ENCODE measurements around the gene GGNBP2. TPM values are rescaled to one million over a fixed set of nuclear protein-coding genes. Genes with fewer than 3 reads are reported as not detected.

Gene GGNBP2, protein sequence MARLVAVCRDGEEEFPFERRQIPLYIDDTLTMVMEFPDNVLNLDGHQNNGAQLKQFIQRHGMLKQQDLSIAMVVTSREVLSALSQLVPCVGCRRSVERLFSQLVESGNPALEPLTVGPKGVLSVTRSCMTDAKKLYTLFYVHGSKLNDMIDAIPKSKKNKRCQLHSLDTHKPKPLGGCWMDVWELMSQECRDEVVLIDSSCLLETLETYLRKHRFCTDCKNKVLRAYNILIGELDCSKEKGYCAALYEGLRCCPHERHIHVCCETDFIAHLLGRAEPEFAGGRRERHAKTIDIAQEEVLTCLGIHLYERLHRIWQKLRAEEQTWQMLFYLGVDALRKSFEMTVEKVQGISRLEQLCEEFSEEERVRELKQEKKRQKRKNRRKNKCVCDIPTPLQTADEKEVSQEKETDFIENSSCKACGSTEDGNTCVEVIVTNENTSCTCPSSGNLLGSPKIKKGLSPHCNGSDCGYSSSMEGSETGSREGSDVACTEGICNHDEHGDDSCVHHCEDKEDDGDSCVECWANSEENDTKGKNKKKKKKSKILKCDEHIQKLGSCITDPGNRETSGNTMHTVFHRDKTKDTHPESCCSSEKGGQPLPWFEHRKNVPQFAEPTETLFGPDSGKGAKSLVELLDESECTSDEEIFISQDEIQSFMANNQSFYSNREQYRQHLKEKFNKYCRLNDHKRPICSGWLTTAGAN
- total RNA-seq = 10 to 100 TPM; 84.2 to 95.7 TPM

DNA sequence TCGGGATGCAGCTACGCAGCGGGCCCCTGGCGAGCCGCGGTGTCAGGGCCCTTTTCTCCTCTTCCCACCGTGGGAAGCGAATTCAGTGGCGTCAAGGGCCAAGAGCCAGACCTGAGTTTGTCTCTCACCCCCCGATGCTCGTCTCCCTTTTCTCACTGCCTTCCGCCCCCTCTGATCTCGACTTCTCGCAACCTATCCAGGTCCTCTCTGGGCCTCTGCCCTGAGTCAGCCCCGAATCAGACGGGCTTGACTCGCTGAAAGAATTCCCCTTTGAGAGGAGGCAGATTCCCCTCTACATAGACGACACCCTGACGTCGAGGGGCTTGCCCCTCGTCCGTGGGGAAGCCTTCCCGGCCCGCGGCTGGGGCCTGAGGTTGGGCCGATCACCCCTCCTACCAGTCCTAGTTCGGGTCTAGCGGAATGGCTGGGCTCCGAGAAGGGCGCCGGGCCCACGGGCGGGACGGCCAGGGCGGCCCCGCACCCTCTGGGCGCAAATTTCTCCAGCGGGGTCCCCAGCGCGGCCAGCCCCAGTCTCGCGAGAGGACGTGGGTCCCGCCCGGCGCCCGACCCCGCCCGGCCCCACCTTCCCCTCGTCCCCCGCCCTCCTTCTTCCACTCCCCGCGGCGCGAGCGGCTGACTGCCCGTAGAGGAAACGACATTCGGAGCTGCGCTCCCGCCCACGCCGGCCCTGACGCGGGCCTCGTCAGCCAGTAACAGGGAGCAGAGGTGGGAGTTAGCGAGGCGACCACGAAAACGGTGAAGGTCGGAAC, at the start of gene GGNBP2:
TSS of gene GGNBP2 (plus strand) at position 613 of the 770 bp plus-strand sequence. CDS start 806 bp downstream, outside the sequence.
- Mint-ChIP-seq H3K27ac (peak within 1 kb of the TSS; percentile 99), H3K9me3 (no peaks in the 10 kb centered on the region), H3K36me3 (ENCODE audit: low read depth) (peaks cover 65% of the 10 kb centered on the region), H3K27me3 (no peaks in the 10 kb centered on the region), H3K4me1 (peaks cover 11% of the 10 kb centered on the region), H3K4me3 (peak within 1 kb of the TSS; percentile 96)
- ATAC-seq (replicated peaks) = peak; percentile 72

DNA sequence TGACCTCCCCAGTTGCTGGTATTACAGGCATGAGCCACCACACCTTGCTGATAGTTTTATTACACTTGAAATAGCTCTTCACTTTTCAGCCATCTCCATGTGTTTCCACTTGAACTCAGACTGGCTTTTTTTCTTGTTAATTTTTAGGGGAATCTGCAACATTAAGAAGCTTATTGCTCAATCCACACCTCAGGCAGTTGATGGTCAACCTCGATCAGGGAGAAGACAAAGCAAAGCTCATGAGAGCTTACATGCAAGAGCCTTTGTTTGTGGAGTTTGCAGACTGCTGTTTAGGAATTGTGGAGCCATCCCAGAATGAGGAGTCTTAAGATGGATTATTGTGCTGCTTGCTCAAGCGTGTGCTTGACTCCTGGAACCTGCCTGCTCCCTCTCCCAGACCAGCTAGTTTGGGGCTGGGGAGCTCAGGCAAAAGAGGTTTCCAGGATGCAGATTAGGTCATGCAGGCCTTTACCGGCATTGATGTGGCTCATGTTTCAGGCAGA, 49.6 kb upstream of the GGNBP2 start:
- H3K4me3 Mint-ChIP-seq = no peak overlapping the region
- no peaks in the 10 kb centered on the region for H3K9me3 Mint-ChIP-seq
- no peak for ATAC-seq (replicated peaks)
- peaks cover 94% of the 10 kb centered on the region for H3K36me3 Mint-ChIP-seq (ENCODE audit: low read depth)
- H3K27ac Mint-ChIP-seq = peak overlapping the region; percentile 25
- H3K4me1 Mint-ChIP-seq = peaks cover 6% of the 10 kb centered on the region
- no peaks in the 10 kb centered on the region for H3K27me3 Mint-ChIP-seq

DNA sequence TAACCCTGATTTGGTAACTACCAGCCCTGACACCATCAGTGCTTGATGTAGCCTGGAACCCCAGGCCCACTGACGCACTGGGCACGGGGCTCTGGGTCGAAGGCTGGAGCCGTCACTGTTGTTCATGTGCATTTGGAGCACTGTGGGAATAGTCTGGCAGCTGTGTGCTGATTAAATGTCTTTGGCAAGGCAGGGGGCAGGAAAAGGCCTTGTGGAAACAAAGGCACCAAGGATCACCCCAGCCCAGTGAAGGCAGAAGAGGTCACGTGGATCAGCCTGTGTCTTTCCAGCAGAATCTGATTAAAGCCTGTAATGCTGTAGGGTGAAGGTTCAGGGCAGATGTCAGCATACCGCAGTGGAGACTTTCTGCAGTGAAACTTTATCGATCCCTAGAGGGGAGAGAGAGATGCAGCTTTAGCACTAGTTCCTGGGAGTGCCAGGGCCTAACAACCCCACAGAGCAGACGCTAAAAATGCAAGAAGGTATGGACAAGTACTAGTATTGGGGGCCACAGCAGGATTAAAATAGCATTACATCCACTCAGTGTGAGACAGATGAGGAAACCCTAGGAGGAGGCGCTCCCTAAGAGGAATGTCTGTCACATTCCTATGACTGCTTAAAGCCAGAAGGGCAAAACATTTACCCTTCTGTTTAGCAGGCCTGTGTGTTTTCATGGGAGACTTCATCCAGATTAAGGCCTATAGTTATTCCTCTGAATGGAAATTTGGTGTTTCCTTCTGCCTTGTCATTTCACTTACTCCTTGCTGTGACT, 48.5 kb upstream of the GGNBP2 start:
- Mint-ChIP-seq H3K27ac (no peak overlapping the region), H3K36me3 (ENCODE audit: low read depth) (peaks cover 95% of the 10 kb centered on the region), H3K27me3 (no peaks in the 10 kb centered on the region), H3K4me1 (peaks cover 3% of the 10 kb centered on the region), H3K9me3 (no peaks in the 10 kb centered on the region), H3K4me3 (no peak overlapping the region)
- ATAC-seq (replicated peaks) = no peak

DNA sequence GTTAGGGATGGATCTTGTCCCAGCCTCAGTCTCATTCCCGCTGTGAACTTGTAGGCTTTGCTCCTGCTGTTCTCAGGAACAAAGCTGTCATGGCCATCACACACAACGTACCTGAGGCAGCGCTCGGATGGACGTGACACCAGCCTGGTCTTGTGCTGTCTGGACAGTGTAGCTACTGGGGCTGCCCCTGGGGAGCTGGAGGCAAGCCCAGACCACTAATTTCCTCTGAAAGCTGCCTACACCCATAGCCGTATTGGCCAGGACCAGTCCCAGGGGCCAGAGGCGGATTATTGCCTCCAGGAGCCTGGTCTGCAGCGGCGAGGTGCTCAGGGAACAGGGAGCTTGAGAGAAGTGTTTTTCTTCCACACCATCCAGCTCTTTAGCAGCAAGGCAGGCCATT, 46.6 kb upstream of the GGNBP2 start:
- Mint-ChIP-seq H3K4me3 (no peak overlapping the region), H3K36me3 (ENCODE audit: low read depth) (peaks cover 91% of the 10 kb centered on the region), H3K27ac (no peak overlapping the region), H3K4me1 (no peaks in the 10 kb centered on the region), H3K27me3 (no peaks in the 10 kb centered on the region), H3K9me3 (no peaks in the 10 kb centered on the region)
- no peak for ATAC-seq (replicated peaks)

DNA sequence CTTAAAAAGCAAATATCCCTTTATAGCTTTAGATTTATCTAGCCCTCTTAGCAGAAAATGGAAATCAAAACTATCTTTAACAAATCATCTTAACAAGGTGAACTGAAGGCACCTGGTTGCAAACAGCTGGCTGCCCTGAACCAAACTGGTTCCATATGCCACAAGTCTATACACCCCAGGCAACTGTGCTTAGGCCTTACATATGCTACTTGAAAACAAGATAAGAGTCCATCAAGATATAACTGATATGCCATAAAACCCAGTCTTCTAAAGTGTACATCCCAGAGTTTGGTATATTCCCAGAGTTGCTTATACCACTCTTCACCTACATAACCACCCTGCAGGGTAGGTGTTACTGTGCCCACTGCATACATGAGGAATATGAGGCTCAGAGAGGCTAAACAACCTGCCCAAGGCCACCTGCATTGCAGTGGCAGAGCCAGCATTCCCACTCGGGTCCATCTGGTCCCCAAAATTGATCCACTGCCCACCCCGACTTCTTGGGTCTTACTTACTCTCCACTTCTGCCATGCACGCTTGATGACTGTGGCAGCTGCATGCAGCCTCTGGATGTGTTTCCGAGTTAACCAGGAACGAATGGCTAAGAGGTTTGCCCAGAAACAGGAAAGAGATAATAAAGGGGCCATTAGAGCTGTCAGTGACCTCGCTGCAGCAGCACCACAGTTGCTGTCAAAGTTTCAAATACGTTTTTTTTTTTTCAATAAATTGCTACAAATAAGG, 46.0 kb upstream of the GGNBP2 start:
- Mint-ChIP-seq H3K4me1 (no peaks in the 10 kb centered on the region), H3K4me3 (no peak overlapping the region), H3K27ac (no peak overlapping the region), H3K27me3 (no peaks in the 10 kb centered on the region), H3K9me3 (no peaks in the 10 kb centered on the region), H3K36me3 (ENCODE audit: low read depth) (peaks cover 91% of the 10 kb centered on the region)
- no peak for ATAC-seq (replicated peaks)

DNA sequence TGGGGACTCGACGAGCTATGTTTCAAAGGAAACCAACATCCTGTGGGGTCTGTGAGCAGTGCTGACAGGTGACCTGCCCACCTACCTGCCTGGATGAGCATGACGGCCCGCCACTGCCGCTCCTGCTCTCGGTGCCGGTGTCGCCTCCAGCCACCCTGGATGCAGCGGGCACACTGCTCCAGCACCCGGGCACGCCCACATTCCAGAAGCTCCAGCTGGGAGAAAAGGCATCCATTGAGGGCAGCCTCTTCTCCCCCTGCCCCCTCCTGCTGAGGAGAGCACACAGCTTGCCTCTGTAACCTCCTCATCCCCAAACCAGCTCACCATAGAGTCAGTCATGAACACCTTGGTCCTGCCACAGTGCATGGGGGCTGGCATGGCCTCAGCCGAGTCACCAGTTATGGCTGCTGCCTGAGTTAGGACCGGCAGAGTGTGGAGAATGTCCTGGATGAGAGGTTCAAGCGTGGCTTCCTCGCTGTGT, 43.9 kb upstream of the GGNBP2 start:
- no peak for ATAC-seq (replicated peaks)
- Mint-ChIP-seq H3K36me3 (ENCODE audit: low read depth) (peaks cover 90% of the 10 kb centered on the region), H3K4me3 (no peak overlapping the region), H3K9me3 (no peaks in the 10 kb centered on the region), H3K4me1 (no peaks in the 10 kb centered on the region), H3K27me3 (no peaks in the 10 kb centered on the region), H3K27ac (no peak overlapping the region)

DNA sequence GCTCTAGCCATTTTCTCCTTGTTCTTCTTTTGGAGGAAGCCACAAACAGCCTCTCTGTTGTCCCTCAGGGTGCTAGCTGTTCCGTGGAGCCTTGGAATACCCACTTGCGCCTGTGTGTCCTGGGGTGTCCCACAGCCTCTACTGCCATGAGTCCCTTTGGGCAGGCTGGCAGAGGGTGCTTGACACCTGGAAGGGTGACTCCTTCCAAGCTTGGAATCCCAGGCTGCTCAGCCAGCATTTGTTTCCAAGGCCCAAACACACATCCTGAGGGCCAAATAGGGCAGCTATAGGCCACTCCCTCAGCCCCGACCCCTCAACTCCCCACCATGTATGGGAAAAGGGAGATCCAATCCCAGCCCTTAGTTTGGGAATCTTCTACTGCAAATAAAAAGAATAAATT, 43.4 kb upstream of the GGNBP2 start:
- peaks cover 90% of the 10 kb centered on the region for H3K36me3 Mint-ChIP-seq (ENCODE audit: low read depth)
- H3K9me3 Mint-ChIP-seq = no peaks in the 10 kb centered on the region
- no peak overlapping the region for H3K27ac Mint-ChIP-seq
- H3K4me3 Mint-ChIP-seq = no peak overlapping the region
- H3K27me3 Mint-ChIP-seq = no peaks in the 10 kb centered on the region
- no peaks in the 10 kb centered on the region for H3K4me1 Mint-ChIP-seq
- ATAC-seq (replicated peaks) = no peak

DNA sequence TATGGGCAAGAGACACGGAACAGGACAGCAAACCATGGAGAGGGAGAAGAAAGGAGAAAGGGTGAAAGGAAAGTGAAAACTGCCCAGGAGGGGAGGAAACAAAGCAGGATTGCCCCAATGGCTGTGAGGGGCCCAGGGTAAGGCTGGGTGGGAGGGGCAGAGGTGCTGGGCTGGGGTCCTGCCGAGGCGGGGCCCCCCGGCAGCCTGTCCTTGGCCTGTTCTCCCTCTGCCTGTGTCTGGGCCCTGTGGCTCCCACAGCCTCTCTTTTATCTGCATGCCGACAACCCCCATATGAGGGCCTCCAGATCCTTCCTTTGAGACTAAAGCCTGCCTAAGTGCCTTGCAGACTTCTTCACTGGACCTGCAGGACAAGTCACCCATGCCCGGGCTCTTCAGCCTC, 42.8 kb upstream of the GGNBP2 start:
- Mint-ChIP-seq H3K9me3 (no peaks in the 10 kb centered on the region), H3K36me3 (ENCODE audit: low read depth) (peaks cover 90% of the 10 kb centered on the region), H3K27me3 (no peaks in the 10 kb centered on the region), H3K4me3 (no peak overlapping the region), H3K27ac (peak overlapping the region; percentile 5), H3K4me1 (no peaks in the 10 kb centered on the region)
- no peak for ATAC-seq (replicated peaks)

DNA sequence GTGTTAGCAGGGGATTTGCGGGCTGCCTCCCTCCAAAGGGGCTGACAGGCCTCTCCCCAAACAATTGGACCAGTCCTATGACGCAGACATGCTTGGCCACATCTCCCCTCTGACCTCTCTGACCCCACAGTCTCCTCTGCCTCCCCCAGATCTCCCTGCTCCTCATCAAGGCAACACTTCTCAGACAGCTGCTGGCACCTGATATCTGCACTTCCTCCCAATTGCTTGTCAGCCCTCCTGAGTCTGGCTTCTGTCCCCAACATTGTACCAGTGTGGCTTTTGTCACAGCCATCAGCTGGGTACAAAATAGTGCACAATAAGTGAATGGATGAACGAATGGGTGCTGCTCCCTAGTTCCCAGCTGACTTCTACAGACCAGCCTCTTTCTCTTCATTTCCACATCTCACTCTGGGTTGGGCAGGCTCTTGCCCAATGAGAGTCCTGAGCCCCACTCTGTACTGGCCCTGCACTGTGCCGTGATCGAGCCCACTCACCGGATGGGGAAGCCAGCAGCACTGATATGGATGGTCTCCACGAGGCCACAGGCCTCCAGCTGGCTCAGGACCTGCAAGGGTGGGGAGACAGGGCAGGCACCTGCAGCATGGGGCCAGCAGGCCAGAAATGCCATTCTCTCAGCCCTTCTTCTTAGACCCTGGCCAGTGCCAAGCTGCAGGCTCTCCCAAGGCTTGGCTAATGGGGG, 41.1 kb upstream of the GGNBP2 start:
- H3K4me1 Mint-ChIP-seq = no peaks in the 10 kb centered on the region
- no peak overlapping the region for H3K4me3 Mint-ChIP-seq
- no peak for ATAC-seq (replicated peaks)
- H3K9me3 Mint-ChIP-seq = no peaks in the 10 kb centered on the region
- H3K27me3 Mint-ChIP-seq = no peaks in the 10 kb centered on the region
- H3K36me3 Mint-ChIP-seq (ENCODE audit: low read depth) = peaks cover 88% of the 10 kb centered on the region
- H3K27ac Mint-ChIP-seq = no peak overlapping the region

DNA sequence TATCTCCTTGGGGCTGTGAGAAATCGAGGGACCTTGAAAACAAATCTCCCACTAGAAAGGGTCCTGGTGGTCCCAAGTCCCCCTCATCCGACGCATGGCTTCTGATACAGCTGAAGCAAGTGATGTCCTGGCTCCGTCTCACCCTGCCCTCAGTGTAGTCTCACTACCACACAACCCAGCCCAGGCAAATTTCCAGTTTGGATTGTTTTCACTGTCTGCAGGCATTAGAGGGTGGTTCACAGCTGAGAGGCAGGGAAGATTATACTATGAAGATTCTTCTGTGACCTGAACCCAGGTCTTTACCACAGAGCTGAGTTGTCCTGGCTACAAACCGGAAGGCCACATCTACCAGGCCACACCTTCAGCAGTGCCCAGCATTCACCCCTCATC, 40.6 kb upstream of the GGNBP2 start:
- H3K4me3 Mint-ChIP-seq = no peak overlapping the region
- H3K9me3 Mint-ChIP-seq = no peaks in the 10 kb centered on the region
- no peaks in the 10 kb centered on the region for H3K4me1 Mint-ChIP-seq
- no peaks in the 10 kb centered on the region for H3K27me3 Mint-ChIP-seq
- H3K27ac Mint-ChIP-seq = no peak overlapping the region
- no peak for ATAC-seq (replicated peaks)
- H3K36me3 Mint-ChIP-seq (ENCODE audit: low read depth) = peaks cover 88% of the 10 kb centered on the region

DNA sequence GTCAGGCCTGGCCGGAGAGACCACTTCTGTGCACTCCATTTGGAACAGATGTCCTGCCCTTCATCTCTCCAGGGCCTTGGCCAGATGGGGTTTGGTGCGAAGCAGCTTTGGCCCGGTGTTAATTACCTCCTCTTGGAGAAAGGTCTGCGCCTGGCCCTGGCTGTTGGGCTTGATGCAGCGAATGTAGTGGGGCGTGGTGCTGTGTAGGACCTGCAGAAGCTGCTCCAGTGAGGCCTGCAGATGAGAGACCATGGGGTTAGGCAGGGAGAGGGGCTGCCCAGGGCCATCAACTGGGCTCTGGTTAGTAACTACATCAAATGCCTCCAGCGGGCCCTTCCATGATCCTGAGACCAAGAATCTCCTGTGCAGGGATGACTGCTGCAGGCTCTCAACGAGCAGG, 39.5 kb upstream of the GGNBP2 start:
- no peak overlapping the region for H3K27ac Mint-ChIP-seq
- ATAC-seq (replicated peaks) = no peak
- no peaks in the 10 kb centered on the region for H3K27me3 Mint-ChIP-seq
- H3K4me3 Mint-ChIP-seq = no peak overlapping the region
- H3K4me1 Mint-ChIP-seq = no peaks in the 10 kb centered on the region
- H3K36me3 Mint-ChIP-seq (ENCODE audit: low read depth) = peaks cover 92% of the 10 kb centered on the region
- no peaks in the 10 kb centered on the region for H3K9me3 Mint-ChIP-seq

DNA sequence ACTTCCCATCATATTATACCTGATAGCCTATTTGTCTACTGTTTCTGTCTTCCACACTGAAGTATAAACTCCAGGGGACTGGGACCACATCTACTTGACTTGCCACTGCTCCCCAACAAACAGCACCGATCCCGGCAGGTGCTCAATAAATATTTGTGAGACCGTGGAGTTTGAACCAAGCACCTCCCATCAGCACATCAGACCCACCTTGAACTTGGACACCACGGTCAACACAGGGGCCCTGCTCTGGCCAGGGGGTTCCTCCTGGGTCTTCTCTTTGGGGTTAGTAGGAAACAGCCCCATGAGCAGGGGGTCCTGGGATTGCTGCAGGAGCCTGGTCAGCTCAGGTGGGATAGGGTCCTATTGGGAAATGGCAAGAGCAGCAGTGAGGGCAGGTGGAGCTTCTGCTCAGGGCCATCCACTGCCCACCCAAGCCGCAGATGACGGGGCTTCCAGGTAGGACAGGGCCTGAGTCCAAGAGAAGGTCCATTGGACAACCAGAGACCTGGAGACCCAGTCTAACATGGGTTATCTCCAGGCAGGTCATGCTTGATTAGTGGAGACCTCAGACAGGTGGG, 38.4 kb upstream of the GGNBP2 start:
- ATAC-seq (replicated peaks) = no peak
- H3K27ac Mint-ChIP-seq = no peak overlapping the region

DNA sequence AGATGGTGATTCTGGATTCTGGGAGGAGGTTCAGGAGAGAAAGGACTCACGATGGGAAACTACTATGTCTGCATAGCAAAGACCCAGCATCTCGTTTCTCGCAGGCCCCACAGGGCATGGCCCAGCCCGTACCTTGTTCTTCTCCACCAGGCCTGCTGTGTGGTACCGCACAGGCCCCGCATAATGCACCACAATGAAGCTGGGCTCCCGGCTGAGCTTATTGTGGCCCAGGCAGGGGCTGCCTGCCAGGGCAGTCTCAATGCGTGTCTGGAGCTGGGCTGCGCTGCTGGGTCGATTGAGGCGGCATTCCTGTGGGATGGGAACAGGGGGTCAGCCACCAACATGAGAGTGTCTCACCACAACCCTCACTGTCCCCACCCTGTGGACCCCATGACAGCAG, 37.9 kb upstream of the GGNBP2 start:
- Mint-ChIP-seq H3K27me3 (no peaks in the 10 kb centered on the region), H3K4me1 (no peaks in the 10 kb centered on the region), H3K4me3 (no peak overlapping the region), H3K36me3 (ENCODE audit: low read depth) (peaks cover 96% of the 10 kb centered on the region), H3K27ac (no peak overlapping the region), H3K9me3 (no peaks in the 10 kb centered on the region)
- ATAC-seq (replicated peaks) = no peak

More for the DNA sequence above, 38.4 kb upstream of the GGNBP2 start:
- Mint-ChIP-seq H3K4me1 (no peaks in the 10 kb centered on the region), H3K4me3 (no peak overlapping the region), H3K27me3 (no peaks in the 10 kb centered on the region), H3K36me3 (ENCODE audit: low read depth) (peaks cover 93% of the 10 kb centered on the region), H3K9me3 (no peaks in the 10 kb centered on the region)

All from activated T-helper 17 cell treated with anti-CD3 and anti-CD28 coated beads, Interleukin-2, amount 50 U/mL, for 72 hours (primary cell).